ENCODE data around the gene FBXL20. TPM values are rescaled to one million over a fixed set of nuclear protein-coding genes. Genes with fewer than 3 reads are reported as not detected.

The FBXL20 gene
- total RNA-seq, 1 experiment from 2014 or later, result 17.2 TPM

DNA sequence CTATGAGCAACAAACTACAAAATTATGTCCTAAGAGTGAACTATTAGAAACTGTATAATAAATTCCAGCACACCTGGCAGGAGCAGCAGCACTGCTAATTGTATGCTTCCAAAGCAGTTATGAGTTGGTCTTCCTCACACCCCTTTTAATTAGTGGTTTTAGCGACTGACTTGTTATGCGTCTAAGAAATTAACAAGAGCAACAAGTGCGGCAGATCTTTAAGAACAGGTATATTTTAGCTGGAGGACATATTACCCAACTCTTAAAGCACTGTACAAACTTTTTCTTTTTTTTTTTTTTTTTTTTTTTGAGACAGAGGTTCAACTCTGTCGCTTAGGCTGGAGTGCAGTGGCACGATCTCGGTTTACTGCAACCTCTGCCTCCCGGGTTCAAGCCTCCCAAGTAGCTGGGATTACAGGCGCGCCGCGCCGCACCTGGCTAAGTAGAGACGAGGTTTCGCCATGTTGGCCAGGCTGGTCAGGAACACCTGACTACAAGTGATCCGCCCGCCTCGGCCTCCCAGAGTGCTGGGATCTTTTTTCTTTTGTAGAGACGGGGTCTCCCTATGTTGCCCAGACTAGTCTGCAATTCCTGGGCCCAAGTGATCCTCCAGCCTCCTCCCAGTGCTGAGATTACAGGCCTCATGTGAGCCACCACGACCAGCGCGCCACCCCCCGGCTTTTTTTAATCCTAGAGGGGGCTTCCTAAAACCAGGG lies 1.6 kb upstream of the FBXL20 start:
- CTCF ChIA-PET, result no interaction called here

DNA sequence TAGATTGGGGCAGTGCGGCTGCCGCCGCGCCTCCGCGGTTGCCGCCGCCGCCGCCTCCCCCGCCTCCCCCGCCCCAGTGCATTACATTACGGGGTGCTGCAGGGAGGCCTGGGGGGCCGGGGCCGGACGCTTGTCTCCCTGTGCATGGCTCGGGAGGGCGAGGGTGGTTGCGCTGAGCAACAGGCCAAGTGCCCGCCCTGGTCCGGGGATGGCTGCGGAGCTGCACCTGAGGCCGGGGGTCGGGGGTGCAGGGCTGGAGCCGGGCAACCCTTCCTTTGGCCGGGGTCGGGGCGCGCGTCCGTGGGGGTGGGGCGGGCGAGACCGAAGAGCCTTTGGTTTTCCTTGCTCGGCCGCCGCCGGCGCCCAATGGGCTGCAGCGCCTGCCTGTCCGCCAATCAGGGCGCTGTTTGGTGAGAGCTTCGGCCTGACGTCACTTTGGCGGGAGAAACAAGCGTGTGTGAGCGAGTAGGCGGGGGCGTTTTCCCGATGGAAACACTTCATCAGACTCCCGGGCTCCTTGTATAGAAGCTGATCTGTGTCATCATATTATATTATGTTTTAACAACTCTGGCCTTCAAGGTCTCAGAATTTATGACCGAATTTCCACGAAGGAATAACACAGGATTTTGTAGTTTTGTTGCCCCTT lies 941 bp upstream of the FBXL20 start:
- intact Hi-C loops (cut with micrococcal nuclease), result no loop called here
- Histone ChIP-seq H3K4me3 (replicated peaks in 1 of 2; ENCODE audit: low read depth in 1 of 2, low read length in 2 of 2) (peak overlapping the region; percentile 70 to 71), H3K9ac (ENCODE audit: low read length) (peak overlapping the region; percentile 66)
- TF ChIP-seq EZH2 (IDR thresholded peaks at IDR 0.05) (no peak), EGR1 (IDR thresholded peaks at IDR 0.05; ENCODE audit: low read depth) (peak; percentile 95), ZNF274 (IDR thresholded peaks at IDR 0.05; ENCODE audit: low read depth, low read length) (no peak), POLR2AphosphoS5 (IDR thresholded peaks at IDR 0.05; ENCODE audit: low read depth, low read length) (no peak), FOSL1 (IDR thresholded peaks at IDR 0.05; ENCODE audit: low read depth) (no peak), SIN3A (IDR thresholded peaks at IDR 0.05; ENCODE audit: low read depth) (peak; percentile 86)
- TF ChIP-seq, protein P1, sequence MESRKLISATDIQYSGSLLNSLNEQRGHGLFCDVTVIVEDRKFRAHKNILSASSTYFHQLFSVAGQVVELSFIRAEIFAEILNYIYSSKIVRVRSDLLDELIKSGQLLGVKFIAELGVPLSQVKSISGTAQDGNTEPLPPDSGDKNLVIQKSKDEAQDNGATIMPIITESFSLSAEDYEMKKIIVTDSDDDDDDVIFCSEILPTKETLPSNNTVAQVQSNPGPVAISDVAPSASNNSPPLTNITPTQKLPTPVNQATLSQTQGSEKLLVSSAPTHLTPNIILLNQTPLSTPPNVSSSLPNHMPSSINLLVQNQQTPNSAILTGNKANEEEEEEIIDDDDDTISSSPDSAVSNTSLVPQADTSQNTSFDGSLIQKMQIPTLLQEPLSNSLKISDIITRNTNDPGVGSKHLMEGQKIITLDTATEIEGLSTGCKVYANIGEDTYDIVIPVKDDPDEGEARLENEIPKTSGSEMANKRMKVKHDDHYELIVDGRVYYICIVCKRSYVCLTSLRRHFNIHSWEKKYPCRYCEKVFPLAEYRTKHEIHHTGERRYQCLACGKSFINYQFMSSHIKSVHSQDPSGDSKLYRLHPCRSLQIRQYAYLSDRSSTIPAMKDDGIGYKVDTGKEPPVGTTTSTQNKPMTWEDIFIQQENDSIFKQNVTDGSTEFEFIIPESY (IDR thresholded peaks at IDR 0.05; ENCODE audit: extremely low read depth, insufficient replicate concordance, low read length), result no peak
- TF ChIP-seq, protein P2, sequence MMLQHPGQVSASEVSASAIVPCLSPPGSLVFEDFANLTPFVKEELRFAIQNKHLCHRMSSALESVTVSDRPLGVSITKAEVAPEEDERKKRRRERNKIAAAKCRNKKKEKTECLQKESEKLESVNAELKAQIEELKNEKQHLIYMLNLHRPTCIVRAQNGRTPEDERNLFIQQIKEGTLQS (IDR thresholded peaks at IDR 0.05), result no peak
- TF ChIP-seq, protein P3, sequence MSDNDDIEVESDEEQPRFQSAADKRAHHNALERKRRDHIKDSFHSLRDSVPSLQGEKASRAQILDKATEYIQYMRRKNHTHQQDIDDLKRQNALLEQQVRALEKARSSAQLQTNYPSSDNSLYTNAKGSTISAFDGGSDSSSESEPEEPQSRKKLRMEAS (IDR thresholded peaks at IDR 0.05), result peak; percentile 98
- TF ChIP-seq, protein P4, sequence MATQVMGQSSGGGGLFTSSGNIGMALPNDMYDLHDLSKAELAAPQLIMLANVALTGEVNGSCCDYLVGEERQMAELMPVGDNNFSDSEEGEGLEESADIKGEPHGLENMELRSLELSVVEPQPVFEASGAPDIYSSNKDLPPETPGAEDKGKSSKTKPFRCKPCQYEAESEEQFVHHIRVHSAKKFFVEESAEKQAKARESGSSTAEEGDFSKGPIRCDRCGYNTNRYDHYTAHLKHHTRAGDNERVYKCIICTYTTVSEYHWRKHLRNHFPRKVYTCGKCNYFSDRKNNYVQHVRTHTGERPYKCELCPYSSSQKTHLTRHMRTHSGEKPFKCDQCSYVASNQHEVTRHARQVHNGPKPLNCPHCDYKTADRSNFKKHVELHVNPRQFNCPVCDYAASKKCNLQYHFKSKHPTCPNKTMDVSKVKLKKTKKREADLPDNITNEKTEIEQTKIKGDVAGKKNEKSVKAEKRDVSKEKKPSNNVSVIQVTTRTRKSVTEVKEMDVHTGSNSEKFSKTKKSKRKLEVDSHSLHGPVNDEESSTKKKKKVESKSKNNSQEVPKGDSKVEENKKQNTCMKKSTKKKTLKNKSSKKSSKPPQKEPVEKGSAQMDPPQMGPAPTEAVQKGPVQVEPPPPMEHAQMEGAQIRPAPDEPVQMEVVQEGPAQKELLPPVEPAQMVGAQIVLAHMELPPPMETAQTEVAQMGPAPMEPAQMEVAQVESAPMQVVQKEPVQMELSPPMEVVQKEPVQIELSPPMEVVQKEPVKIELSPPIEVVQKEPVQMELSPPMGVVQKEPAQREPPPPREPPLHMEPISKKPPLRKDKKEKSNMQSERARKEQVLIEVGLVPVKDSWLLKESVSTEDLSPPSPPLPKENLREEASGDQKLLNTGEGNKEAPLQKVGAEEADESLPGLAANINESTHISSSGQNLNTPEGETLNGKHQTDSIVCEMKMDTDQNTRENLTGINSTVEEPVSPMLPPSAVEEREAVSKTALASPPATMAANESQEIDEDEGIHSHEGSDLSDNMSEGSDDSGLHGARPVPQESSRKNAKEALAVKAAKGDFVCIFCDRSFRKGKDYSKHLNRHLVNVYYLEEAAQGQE (IDR thresholded peaks at IDR 0.05; ENCODE audit: low read depth), result no peak

More for the DNA sequence above, 1.6 kb upstream of the FBXL20 start:
- TF ChIP-seq JUND (IDR thresholded peaks at IDR 0.05) (0 out of 2 replicates have a peak, but pooled peaks have one; percentile 9), EZH2 (IDR thresholded peaks at IDR 0.05) (no peak), SP1 (IDR thresholded peaks at IDR 0.05; ENCODE audit: low read depth) (no peak)
- Histone ChIP-seq H3K4me3 (replicated peaks in 1 of 2; ENCODE audit: low read depth in 1 of 2, low read length in 2 of 2) (peak overlapping the region in 1 of 2 experiments; percentile 70; a peak in 1 of 4 replicates), H3K27ac (ENCODE audit: low read depth, low read length) (no peak overlapping the region), H3K27me3 (ENCODE audit: insufficient read depth, low read length) (no peaks in the 10 kb centered on the region), H3K79me2 (ENCODE audit: insufficient read depth, low read length) (peaks cover 8% of the 10 kb centered on the region), H3K36me3 (ENCODE audit: control insufficient read depth in 1 of 2, insufficient read depth in 2 of 2, low read length in 2 of 2) (peaks cover 12 to 13% of the 10 kb centered on the region in 2 experiments; a peak in 3 of 4 replicates), H3K4me1 (ENCODE audit: control insufficient read depth in 1 of 2, insufficient read depth in 2 of 2, low read length in 2 of 2) (peaks cover 3 to 22% of the 10 kb centered on the region in 2 experiments; a peak in 2 of 4 replicates), H2AFZ (ENCODE audit: low read depth, low read length, poor library complexity, severe bottlenecking) (no peak overlapping the region), H3K9me2 (ENCODE audit: insufficient read depth) (no peaks in the 10 kb centered on the region), H3K9ac (ENCODE audit: low read length) (no peak overlapping the region), H3K9me3 (ENCODE audit: control insufficient read depth in 1 of 2, insufficient read depth in 1 of 2, low read depth in 1 of 2, low read length in 2 of 2) (no peaks in the 10 kb centered on the region), H3K4me2 (ENCODE audit: low read length) (peak overlapping the region; percentile 96), H4K20me1 (ENCODE audit: insufficient read depth) (peaks cover 3% of the 10 kb centered on the region; the same call in 1 of the 2 replicates)
- ATAC-seq (no peak), DNase-seq (ENCODE audit: low read depth, low spot score) (no peak)
- intact Hi-C loops (cut with micrococcal nuclease), result no loop called here
- POLR2A ChIA-PET, result no interaction called here
- RAD21 ChIA-PET (ENCODE audit: low non-redundant PET in 1 of 2, low total read pairs in 2 of 2, uncharacterized antibody in 2 of 2, unreplicated experiment in 2 of 2), result interaction anchor here in 1 of 2 experiments (0.6 kb wide), 1 partner anchor 420 kb away, joined by 3 read pairs; no protein-coding TSS in a partner anchor
- no TSS peak for BruUV-seq (replicated peaks)

More for the DNA sequence above, 941 bp upstream of the FBXL20 start:
- CTCF ChIA-PET, result no interaction called here
- Histone ChIP-seq H3K9me3 (ENCODE audit: control insufficient read depth in 1 of 2, insufficient read depth in 1 of 2, low read depth in 1 of 2, low read length in 2 of 2) (no peaks in the 10 kb centered on the region), H3K4me2 (ENCODE audit: low read length) (peak overlapping the region; percentile 96), H3K79me2 (ENCODE audit: insufficient read depth, low read length) (peaks cover 8% of the 10 kb centered on the region), H2AFZ (ENCODE audit: low read depth, low read length, poor library complexity, severe bottlenecking) (no peak overlapping the region), H3K9me2 (ENCODE audit: insufficient read depth) (no peaks in the 10 kb centered on the region), H3K27me3 (ENCODE audit: insufficient read depth, low read length) (no peaks in the 10 kb centered on the region), H3K27ac (ENCODE audit: low read depth, low read length) (peak overlapping the region; percentile 75; the same call in 1 of the 2 replicates), H3K4me1 (ENCODE audit: control insufficient read depth in 1 of 2, insufficient read depth in 2 of 2, low read length in 2 of 2) (peaks cover 3 to 22% of the 10 kb centered on the region in 2 experiments; a peak in 2 of 4 replicates), H4K20me1 (ENCODE audit: insufficient read depth) (peaks cover 3% of the 10 kb centered on the region; the same call in 1 of the 2 replicates), H3K36me3 (ENCODE audit: control insufficient read depth in 1 of 2, insufficient read depth in 2 of 2, low read length in 2 of 2) (peaks cover 5 to 7% of the 10 kb centered on the region in 2 experiments; a peak in 3 of 4 replicates)
- BruUV-seq (replicated peaks), result no TSS peak
- ATAC-seq (peak; percentile 82), DNase-seq (ENCODE audit: low read depth, low spot score) (peak; percentile 92)
- RAD21 ChIA-PET (ENCODE audit: low non-redundant PET in 1 of 2, low total read pairs in 2 of 2, uncharacterized antibody in 2 of 2, unreplicated experiment in 2 of 2), result interaction anchor here in 1 of 2 experiments (0.6 kb wide), 1 partner anchor 420 kb away, joined by 3 read pairs; no protein-coding TSS in a partner anchor
- POLR2A ChIA-PET, result interaction anchor here (1.2 kb wide), 1 partner anchor 49 kb away, joined by 4 read pairs; the partner anchor contains the start of gene MED1

Measured in HCT116 (cell line).